RPMI8226 (cell line): ENCODE data around the gene FARSA.
"Not testable (repeated sequence)": the region's sequence is repeated elsewhere in the genome, so short reads cannot be mapped to it uniquely, and the experiment has no call there.

Experiments used
- DNase-seq: peaks from one replicate; pipeline ENCODE4 v3.0.0-alpha.2; 2015

FARSA gene

DNA sequence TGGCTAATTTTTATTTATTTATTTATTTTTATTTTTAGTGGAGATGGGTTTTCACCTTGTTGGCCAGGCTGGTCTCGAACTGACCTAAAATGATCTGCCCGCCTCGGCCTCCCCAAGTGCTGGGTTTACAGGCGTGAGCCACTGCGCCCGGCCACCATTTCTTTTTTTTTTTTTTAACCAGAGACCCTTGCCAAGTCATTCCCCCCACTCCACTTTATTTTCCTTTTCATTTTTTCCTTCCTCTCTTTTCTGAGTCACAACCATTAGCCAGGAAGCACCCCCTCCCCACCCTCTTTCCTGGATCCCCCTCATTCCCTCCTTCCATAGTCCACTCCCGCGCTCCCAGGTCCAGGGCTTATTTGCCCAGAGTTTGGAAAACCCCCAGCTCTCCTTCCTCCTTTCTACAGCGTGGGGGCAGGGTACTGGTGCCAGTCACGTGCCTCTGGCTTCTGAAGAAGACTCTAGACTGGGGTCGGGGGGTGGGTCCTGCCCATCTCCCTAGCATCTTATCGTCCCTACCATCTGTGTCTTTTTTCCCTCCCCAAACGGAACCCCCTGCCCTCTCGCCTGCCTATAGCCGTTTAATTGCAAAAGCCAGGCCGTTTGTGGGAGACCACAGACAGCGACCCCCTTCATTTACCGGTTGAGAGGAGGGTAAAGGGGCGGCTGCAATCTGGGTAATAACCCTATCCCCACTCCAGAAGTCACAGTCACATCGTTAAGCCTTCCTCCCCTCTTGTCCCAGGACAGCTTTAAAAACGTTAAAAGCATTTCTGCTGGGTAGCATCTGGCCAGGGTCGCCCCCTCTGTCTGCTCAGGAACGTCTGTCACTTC lies 3.8 kb upstream of the FARSA start:
- peak; percentile 68 for DNase-seq

DNA sequence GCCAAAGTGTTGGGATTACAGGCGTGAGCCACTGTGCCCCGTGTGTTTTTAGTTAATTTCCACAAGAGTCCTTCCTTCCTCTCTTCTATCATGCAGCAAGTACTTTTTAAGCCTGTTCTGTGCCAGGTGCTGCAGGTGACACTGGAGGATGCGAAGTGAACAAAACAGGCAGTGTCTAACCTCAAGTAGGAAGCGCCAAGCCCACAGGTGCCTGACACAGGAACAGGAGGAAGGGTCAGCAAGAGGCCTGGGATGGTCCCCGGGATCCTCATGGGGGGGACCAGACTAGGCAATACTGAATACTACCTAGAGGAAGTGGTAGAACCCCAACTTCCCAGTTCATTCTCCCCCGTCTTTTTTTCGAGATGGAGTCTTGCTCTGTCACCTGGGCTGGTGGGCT lies 3.1 kb upstream of the FARSA start:
- peak; percentile 66 for DNase-seq

DNA sequence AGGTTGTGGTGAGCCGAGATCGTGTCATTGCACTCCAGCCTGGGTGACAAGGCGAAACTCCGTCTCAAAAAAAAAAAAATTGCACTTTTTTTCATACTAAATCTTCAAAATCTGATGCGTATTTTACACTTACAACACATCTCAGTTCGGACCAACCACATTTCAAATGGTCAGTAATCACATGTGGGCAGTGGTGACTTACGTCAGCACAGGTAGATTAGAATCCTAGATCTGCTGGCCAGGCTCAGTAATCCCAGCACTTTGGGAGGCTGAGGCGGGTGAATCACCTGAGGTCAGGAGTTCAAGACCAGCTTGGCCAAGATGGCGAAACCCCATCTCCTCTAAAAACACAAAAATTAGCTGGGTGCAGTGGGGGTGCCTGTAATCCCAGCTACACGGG lies 1.6 kb upstream of the FARSA start:
- no peak for DNase-seq

DNA sequence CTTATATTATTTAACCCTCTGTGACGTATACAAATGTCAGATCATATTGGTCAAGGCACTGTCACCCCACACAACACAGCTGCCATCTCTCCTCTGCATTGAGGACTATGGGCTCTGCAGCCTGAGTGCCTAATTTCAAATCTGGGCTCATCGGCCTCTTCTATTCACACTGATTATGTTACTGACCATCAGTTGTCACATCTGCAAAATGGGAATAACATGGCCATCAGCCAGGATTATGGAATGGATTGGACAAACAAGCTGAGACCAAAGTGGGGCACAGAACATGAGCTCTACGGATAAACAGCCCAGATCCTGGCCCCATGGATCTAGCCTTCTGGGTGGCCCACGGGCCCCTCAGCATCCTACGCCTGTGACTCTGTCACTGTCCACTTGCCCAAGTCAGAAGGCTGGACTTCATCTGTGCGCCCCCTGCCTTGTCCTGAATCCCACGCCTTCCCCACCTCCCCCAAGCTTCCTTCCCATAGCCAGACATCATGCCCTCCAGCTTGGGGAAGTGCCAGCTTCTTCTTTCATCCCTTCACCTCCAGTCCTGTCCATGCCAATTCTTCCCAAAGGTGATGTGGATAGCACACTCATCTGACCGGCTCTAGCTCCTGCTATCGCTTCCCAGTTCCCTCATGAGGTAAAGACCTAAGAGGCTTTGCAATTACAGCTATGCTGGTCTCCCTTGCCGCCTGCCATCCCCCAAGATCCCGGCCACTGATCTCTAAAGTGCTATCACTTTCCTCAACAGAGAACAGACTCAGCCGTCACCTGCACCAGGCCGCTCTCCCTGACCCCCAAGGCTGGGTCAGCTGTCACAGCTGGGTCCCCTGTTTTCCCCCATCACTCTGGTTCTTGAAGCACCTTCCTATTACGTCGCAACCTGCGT lies 872 bp downstream of the FARSA start:
- no peak for DNase-seq

DNA sequence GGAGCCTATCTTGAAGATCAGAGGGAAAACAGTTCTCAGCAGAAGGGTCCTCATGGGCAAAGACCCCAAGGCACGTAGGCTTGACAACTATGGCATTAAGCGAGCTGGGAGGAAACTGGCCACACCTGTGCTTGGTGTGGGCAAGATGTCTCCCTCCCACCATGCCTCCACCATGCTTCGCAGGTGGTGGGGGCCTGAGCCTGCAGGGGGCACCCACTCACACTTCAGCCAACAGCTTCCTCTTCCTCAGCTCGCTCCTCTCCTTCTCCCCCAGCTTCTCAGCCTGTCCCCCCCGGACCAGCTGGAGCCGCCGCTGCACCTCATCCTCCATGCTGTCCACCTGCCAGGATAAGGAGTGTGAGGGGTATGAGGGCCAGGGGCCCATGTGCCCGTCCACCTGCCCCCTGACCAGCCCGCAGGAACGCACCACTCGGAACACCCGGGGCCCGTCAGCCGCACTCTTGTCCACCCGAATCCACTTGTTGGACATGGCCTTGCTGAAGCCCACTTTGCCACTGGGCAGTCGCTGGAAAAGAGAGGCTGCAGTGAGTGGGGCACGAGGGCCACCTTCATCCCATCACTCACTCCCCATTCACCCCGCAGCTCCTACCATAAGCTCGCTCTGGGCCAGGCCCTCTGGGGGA lies 3.4 kb downstream of the FARSA start:
- DNase-seq: no peak

- no peak for DNase-seq
These were observed 8.7 kb downstream of the FARSA start for GRCh38 chr19:12924621-12925310.

DNA sequence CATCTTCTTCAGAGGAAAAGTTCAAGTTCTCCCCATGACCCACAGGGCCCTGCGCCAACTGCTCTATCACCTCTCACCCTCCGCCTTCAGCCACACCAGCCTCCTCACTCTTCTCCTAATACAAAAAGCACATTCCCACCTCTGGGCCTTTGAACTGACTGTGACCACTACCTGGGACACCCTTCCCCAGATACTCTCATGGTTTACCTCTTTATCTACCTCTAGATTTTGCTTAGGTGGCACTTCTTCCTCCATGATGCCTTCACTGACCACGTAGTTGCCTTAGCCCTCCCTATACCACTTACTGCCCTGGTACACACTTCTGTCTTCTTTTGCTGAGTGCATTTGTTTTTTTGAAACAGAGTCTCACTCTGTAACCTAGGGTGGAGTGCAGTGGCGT lies 10.6 kb downstream of the FARSA start:
- DNase-seq: no peak

DNA sequence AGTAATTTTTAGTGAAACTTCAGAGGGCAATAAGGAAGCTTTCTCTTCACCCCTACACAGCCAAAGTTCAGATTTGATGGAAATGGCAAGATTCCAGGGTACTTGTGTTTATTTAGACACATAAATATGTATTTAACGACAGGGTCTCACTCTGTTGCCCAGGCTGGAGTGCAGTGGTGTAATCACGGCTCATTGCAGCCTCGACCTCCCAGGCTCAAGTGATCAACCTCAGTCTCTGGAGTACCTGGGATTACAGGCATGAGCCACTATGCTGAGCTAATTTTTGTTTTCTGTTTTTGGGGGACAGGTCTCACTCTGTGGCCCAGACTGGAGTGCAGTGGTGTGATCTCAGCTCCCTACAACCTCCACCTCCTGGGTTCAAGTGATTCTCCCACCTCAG lies 12.5 kb downstream of the FARSA start:
- no peak for DNase-seq

DNA sequence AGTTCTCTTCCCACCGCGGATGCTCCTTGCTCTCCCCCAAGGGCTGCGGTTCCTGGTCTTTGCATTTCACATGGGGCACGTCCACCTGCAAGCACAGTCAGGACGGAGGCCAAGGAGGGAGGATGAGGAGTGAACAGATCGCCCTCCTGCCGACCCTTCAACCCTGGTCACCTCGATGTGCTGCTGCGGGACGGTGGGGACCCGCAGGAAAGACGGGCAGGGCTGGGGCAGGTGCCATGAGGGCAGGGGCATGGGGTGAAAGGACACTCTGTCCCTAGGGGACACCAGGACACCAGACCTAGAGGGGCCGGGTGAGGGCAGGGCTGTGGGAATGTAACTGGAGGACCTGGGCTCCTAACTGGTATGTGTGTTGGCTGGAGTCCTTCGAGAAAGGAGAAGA lies 15.3 kb downstream of the FARSA start:
- DNase-seq: no peak

DNA sequence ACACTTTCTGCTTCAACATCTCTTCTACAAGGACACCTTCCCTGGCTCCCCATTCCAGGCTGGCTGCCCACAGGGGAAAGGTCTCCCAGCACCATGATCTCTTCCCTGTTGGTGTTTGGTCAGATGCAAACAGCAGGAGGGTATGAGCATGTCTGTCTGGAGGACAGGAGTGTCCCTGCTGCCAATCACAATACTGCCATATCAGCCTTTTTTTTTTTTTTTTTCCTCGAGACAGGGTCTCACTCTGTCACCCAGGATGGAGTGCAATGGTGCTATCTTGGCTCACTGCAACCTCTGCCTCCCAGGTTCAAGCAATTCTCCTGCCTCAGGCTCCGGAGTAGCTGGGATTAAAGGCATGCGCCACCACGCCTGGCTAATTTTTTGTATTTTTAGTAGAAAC lies 17.7 kb downstream of the FARSA start:
- DNase-seq: not testable (repeated sequence)

GRCh38 chr19:12913851-12914690 lies 19.4 kb downstream of the FARSA start:
- peak; percentile 67 for DNase-seq

DNA sequence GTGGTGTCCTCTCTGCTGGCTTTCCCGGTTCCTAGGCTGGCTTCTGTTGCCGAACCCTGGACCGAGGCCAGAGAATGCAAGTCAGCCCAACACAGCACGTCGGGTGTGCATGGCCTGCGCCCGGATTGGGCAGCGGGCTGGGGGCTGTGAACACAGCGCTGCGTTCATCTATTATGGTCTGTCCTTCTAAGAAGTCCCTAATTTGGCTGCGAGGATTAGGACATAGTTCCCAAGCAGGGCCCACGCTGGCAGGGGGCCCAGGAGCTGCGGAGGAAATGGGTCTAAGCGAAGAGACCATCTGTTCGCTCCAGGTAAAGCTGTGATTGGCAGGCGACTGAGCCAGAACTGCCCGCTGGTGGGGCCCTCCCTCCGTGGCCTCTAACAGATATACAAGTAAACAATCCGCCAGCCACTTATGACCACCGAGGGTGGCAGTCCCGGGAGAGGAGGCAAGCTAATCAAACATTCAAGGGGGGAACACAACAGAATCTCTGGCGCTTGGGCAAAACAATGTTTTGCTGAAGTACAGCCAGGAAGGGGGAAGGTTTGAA lies 20.4 kb downstream of the FARSA start:
- DNase-seq: no peak

DNA sequence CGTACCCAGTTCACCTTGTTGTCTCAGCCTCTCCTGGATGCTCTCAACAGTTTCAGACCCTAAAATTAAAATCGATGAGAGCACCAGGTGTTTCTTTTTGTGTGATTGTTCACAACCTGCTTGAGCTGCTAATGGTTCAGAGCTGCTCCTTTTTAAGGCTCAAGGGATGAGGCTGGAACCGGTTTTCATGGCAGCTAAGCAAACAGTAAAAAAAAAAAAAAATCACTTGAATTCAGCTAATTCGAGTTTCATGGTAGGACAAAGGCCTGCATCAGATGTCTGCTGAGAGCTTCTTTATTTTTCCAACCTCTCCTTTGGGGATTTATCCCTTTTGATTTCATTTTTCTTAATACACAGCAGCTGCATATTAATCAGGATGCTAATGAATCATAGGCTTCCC lies 20.9 kb downstream of the FARSA start:
- DNase-seq: no peak

DNA sequence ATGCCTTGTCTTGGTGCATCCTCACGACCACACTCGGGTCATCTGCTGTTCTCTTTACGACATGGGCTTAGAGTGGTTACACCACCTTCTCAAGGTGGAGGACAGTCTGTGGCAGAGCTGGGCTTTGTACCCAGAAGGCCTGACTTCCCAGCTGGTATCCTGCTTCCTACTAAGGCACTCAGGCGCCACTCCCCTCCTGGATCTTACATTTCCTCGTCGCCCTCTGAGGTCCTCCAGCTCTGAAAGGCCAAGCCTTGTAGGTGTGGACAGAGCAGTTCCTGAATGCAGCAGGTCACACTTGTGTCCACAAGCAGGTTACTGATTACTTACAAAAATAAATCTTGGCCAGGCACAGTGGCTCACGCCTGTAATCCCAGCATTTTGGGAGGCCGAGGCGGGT lies 26.3 kb downstream of the FARSA start:
- DNase-seq: no peak

- DNase-seq: no peak
These were observed 33.5 kb downstream of the FARSA start for GRCh38 chr19:12899891-12900518.

GRCh38 chr19:12896460-12896859 lies 37.1 kb downstream of the FARSA start:
- no peak for DNase-seq

DNA sequence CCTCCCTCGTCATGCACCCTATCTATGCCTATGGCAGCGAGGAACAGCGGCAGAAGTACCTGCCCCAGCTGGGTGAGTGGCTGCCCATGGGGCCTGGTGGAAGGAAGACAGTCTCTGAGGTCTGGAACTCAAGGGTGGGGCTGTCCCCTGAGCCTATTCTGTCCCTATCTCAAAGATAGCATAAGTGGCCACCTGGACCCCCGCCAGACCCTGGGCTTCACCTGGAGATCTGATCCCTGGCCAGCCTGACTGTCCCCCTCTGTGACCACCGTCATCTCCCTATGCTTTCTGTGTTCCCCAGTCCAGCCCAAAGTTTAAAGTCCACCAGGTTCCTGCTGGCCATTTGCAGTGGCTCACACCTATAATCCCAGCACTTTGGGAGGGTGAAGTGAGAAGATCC lies 39.9 kb downstream of the FARSA start:
- no peak for DNase-seq

DNA sequence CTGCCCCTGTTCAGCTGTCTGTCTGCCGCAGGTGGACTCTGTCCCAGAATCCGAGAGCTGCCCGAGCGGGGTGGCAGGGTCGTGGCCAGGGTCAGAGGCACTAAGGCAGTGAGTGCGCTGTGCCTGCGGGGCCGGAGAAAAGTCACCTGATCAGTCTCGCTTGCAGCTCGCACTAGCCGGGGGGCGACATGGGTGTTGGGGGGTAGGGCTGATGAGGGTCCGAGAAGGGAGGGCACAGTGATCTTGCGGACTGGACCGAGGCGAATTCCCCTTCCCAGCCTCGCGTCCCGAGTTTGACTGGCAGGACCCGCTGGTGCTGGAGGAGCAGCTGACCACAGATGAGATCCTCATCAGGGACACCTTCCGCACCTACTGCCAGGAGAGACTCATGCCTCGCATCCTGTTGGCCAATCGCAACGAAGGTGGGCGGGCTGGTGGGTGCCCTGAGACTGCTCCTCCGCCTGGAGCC lies 41.9 kb downstream of the FARSA start:
- no peak for DNase-seq

DNA sequence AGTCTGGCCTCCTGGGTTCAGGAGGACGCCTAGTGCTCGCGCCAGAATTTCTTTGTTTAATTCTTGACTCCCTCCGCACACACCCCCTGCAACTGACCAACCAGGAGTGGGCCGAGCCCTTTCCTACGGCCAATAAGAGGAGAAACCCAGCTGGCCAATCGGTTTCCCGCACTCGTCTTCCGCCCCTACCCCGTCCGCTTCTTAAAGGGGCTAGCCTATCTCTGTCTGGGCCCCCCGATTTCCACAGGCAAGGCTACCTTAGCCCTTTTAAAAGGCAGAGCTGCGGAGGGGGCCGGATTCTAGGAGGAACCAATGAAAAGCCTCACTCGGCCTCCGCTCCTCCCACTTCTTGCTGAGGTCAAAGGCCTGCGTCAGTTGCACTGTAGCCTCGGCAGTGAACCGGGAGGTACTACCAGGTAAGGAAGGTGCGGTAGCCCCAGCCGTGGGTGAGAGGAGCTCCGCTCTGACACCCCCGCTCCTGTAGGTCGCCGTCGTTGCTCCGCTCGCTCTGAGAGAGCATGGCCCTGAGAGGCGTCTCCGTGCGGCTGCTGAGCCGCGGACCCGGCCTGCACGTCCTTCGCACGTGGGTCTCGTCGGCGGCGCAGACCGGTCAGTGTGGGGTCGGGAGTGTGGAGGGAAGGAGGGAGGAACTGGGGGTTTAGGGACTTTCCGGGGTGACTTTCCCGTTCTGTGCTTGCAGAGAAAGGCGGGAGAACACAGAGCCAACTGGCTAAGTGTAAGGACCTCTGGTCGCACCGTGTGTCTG lies 42.5 kb downstream of the FARSA start, which contains the start of gene GCDH:
Gene GCDH, plus strand, starts transcription at position 374 of the 766 bp plus-strand sequence. Its CDS starts 145 bp downstream, at position 519.
- DNase-seq: peak; percentile 99

DNA sequence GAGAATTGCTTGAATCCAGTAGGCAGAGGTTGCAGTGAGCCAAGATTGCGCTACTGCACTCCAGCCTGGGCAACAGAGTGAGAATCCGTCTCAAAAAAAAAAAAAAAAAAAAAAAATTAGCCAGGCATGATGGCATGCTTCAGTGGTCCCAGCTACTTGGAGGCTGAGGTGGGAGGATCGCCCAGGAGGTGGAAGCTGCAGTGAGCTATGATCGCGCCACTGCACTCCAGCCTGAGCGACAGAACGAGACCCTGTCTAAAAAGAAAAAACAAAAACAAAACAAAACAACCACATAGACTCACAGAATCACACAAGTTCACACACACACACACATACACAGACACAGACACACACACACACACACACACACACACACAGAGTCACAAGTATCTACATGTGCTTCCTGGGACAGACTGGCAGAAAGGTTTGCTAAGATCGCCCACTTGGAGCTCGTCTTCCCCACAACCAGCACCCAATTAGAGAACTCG lies 43.2 kb downstream of the FARSA start:
- not testable (repeated sequence) for DNase-seq
